ENCODE results near the gene LYSMD2.

DNA sequence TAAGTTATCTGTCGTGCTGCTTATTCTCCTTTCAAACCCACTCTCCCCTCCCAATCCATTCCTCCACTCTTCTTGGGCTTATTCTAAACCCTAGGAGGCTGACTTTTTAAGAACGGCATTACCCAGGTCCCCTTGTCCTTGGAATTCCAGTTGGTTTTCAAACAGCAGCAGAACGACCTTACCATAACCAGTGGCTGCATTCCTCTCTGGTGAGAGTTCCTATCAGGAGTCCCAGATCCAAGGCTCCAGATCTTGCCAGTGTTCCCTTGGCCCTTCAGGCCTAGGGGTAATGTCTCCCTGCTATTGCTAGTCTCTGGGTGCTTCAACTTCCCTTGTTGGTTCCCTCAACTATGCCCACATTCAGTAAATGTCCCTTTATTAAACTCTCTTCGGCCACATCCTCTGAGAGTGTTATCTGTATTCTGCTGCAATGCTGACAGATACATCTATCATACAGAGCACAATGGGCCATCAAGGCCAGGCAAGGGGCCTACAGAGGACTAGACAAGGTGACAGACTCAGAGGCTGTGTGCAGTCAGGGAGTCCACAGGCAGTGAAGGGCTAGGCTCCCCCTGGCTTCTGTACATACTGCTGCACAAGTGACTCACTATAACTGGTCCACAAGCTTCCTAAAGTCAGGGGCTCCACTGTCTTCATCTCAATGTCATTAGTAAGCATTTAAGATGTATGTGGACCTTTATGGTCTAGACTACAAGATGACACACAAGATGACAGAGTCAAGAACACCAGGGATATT, 10.1 kb downstream of the LYSMD2 start:
- TF ChIP-seq POLR2AphosphoS2 (conservative IDR thresholded peaks at IDR 0.05; ENCODE audit: low read length), result no peak
- no peak for TF ChIP-seq ZFP36 (IDR thresholded peaks at IDR 0.05; ENCODE audit: borderline replicate concordance, partially characterized antibody)
- TF ChIP-seq, protein P1, sequence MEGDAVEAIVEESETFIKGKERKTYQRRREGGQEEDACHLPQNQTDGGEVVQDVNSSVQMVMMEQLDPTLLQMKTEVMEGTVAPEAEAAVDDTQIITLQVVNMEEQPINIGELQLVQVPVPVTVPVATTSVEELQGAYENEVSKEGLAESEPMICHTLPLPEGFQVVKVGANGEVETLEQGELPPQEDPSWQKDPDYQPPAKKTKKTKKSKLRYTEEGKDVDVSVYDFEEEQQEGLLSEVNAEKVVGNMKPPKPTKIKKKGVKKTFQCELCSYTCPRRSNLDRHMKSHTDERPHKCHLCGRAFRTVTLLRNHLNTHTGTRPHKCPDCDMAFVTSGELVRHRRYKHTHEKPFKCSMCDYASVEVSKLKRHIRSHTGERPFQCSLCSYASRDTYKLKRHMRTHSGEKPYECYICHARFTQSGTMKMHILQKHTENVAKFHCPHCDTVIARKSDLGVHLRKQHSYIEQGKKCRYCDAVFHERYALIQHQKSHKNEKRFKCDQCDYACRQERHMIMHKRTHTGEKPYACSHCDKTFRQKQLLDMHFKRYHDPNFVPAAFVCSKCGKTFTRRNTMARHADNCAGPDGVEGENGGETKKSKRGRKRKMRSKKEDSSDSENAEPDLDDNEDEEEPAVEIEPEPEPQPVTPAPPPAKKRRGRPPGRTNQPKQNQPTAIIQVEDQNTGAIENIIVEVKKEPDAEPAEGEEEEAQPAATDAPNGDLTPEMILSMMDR (IDR thresholded peaks at IDR 0.05), result no peak
- TF ChIP-seq, protein P2, sequence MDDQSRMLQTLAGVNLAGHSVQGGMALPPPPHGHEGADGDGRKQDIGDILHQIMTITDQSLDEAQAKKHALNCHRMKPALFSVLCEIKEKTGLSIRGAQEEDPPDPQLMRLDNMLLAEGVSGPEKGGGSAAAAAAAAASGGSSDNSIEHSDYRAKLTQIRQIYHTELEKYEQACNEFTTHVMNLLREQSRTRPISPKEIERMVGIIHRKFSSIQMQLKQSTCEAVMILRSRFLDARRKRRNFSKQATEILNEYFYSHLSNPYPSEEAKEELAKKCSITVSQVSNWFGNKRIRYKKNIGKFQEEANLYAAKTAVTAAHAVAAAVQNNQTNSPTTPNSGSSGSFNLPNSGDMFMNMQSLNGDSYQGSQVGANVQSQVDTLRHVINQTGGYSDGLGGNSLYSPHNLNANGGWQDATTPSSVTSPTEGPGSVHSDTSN (IDR thresholded peaks at IDR 0.05), result no peak
- TF ChIP-seq HOXA7 (CRISPR knock-in tag; IDR thresholded peaks at IDR 0.05), result no peak
- TF ChIP-seq, protein P3, sequence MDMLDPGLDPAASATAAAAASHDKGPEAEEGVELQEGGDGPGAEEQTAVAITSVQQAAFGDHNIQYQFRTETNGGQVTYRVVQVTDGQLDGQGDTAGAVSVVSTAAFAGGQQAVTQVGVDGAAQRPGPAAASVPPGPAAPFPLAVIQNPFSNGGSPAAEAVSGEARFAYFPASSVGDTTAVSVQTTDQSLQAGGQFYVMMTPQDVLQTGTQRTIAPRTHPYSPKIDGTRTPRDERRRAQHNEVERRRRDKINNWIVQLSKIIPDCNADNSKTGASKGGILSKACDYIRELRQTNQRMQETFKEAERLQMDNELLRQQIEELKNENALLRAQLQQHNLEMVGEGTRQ (IDR thresholded peaks at IDR 0.05), result no peak
